ENCODE results near the gene H6PD.

Gene H6PD

DNA sequence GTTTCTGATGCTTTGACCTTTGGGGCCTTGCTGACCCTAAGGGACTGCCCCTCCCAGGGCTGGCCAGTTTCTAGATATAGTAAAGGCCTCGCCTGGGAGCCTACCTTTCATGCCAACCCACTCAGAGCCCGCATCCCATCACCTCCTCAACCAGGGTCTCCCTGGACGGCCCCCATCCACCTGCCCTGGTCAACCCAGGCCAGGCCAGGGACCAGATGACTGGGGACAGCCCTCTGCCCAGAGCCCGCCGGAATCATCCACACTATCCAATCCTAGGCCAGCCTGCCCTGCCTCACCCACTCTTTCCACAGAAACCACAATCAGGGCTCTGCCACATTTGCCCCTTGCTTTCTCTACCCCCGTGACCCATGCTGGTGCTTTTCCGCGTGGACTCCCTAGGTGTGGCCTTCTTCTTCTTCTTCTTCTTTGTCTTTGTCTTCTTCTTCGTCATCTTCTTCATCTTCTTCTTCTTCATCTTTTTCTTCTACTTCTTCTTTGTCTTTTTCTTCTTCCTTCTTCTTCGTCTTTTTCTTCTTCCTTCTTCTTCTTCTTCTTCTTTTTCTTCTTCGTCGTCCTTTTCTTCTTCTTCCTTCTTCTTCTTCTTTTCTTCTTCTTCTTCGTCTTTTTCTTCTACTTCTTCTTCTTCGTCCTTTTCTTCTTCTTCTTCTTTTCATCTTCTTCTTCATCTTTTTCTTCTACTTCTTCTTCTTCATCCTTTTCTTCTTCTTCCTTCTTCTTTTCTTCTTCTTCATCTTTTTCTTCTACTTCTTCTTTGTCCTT is 11.5 kb upstream of the H6PD start:
- Histone ChIP-seq H3K4me2 (ENCODE audit: low read length) (no peak overlapping the region), H4K20me1 (ENCODE audit: insufficient read depth, low read length) (no peaks in the 10 kb centered on the region), H3K27ac (ENCODE audit: low read length) (no peak overlapping the region), H3K9ac (ENCODE audit: low read length) (no peak overlapping the region), H3K4me3 (ENCODE audit: low read length) (no peak overlapping the region), H3K36me3 (replicated peaks; ENCODE audit: low read depth, low read length) (no peaks in the 10 kb centered on the region), H2AFZ (ENCODE audit: low read depth, low read length) (no peak overlapping the region), H3K79me2 (ENCODE audit: low read length) (no peaks in the 10 kb centered on the region), H3K9me3 (ENCODE audit: insufficient read depth, low read length) (no peaks in the 10 kb centered on the region), H3K4me1 (ENCODE audit: low read length) (no peaks in the 10 kb centered on the region), H3K27me3 (ENCODE audit: low read depth, low read length) (no peaks in the 10 kb centered on the region)
- no peak for TF ChIP-seq EZH2phosphoT487 (IDR thresholded peaks at IDR 0.05; ENCODE audit: low read depth)
- TF ChIP-seq, protein P1, sequence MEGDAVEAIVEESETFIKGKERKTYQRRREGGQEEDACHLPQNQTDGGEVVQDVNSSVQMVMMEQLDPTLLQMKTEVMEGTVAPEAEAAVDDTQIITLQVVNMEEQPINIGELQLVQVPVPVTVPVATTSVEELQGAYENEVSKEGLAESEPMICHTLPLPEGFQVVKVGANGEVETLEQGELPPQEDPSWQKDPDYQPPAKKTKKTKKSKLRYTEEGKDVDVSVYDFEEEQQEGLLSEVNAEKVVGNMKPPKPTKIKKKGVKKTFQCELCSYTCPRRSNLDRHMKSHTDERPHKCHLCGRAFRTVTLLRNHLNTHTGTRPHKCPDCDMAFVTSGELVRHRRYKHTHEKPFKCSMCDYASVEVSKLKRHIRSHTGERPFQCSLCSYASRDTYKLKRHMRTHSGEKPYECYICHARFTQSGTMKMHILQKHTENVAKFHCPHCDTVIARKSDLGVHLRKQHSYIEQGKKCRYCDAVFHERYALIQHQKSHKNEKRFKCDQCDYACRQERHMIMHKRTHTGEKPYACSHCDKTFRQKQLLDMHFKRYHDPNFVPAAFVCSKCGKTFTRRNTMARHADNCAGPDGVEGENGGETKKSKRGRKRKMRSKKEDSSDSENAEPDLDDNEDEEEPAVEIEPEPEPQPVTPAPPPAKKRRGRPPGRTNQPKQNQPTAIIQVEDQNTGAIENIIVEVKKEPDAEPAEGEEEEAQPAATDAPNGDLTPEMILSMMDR (IDR thresholded peaks at IDR 0.05; ENCODE audit: low read depth, low read length) = no peak

DNA sequence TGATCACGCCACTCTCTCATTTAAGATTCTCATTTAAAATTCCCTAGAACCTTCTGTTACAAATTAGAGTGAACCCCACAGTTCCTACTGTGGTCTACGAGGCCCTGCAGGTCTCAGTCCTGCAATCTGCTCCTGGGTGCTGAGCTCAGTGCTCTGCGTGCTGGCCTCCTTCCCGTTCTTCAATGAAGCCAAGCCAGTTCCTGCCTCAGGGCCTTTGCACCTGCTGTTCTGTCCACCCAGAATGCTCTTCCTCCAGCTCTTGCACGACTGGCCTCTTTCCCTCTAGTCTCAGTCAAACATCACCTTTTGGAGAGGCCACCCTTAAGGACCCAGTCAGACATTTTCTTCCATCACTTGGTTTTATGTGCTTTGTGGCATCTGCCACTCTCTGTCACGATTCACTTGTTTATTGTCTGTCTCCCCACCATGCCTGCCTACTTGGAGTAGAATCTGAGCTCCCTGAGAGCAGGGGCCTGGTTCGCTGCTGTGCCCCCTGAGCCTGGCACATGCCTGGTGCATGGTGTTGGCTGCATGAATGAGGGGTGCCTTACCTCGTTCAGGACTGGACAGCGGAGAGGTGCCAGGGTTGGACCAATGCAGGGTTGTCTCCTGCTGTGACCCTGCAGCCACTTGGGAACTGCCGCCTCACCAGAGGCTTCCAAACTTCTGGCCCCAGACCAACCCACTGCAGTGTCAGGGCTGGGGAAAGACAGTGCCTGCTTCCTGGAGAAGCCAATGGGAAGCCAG is 9.7 kb upstream of the H6PD start:
- no peak for TF ChIP-seq EZH2phosphoT487 (IDR thresholded peaks at IDR 0.05; ENCODE audit: low read depth)
- TF ChIP-seq, protein P1 (IDR thresholded peaks at IDR 0.05; ENCODE audit: low read depth, low read length) = no peak
- H3K79me2 ChIP-seq (ENCODE audit: low read length) = no peaks in the 10 kb centered on the region
- no peak overlapping the region for H3K27ac ChIP-seq (ENCODE audit: low read length)
- H2AFZ ChIP-seq (ENCODE audit: low read depth, low read length) = no peak overlapping the region
- H3K4me3 ChIP-seq (ENCODE audit: low read length) = no peak overlapping the region
- H3K4me2 ChIP-seq (ENCODE audit: low read length) = no peak overlapping the region
- H3K27me3 ChIP-seq (ENCODE audit: low read depth, low read length) = no peaks in the 10 kb centered on the region
- H4K20me1 ChIP-seq (ENCODE audit: insufficient read depth, low read length) = no peaks in the 10 kb centered on the region
- H3K4me1 ChIP-seq (ENCODE audit: low read length) = no peaks in the 10 kb centered on the region
- no peaks in the 10 kb centered on the region for H3K36me3 ChIP-seq (replicated peaks; ENCODE audit: low read depth, low read length)
- H3K9me3 ChIP-seq (ENCODE audit: insufficient read depth, low read length) = no peaks in the 10 kb centered on the region
- no peak overlapping the region for H3K9ac ChIP-seq (ENCODE audit: low read length)

DNA sequence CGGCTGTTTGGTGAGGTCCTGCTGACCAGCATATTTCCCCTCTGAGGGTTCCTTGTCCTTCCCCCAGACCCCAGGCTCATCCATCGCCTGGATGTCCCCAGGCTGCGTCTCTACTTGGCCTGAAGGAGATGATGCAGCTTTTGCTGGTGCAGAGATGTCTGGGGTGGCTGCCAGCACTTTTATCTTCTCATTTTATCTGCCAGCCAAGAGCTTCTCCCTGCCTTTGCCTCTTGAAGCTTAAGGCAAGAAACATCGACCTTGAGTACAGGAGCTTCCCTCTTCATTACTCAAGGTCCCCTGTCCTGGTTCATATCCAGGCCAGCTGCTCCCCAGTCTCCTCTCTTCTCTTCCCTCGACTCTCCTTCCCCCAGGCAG is 9.2 kb upstream of the H6PD start:
- Histone ChIP-seq H3K79me2 (ENCODE audit: low read length) (no peaks in the 10 kb centered on the region), H2AFZ (ENCODE audit: low read depth, low read length) (no peak overlapping the region), H3K4me2 (ENCODE audit: low read length) (no peak overlapping the region), H3K27ac (ENCODE audit: low read length) (no peak overlapping the region), H4K20me1 (ENCODE audit: insufficient read depth, low read length) (no peaks in the 10 kb centered on the region), H3K9ac (ENCODE audit: low read length) (no peak overlapping the region), H3K4me1 (ENCODE audit: low read length) (no peaks in the 10 kb centered on the region), H3K36me3 (replicated peaks; ENCODE audit: low read depth, low read length) (no peaks in the 10 kb centered on the region), H3K4me3 (ENCODE audit: low read length) (no peak overlapping the region), H3K9me3 (ENCODE audit: insufficient read depth, low read length) (no peaks in the 10 kb centered on the region), H3K27me3 (ENCODE audit: low read depth, low read length) (no peaks in the 10 kb centered on the region)
- TF ChIP-seq, protein P1 (IDR thresholded peaks at IDR 0.05; ENCODE audit: low read depth, low read length) = no peak
- no peak for TF ChIP-seq EZH2phosphoT487 (IDR thresholded peaks at IDR 0.05; ENCODE audit: low read depth)

DNA sequence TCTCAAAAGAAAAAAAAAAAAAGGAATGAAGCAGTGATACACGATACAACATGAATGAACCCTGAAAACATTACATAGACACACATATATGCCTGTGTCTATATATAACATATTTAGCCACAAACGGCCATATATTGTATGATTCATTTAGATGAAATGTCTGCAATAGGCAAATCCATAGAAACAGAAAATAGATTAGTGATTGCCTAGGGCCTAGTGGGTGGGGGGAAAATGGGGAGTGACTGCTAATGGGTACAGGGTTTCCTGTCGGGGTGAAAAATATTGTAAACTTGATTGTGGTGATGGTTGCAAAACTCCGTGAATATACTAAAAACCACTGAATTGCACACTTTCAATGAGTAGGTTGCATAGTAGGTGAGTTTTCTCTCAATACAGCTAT is 6.0 kb upstream of the H6PD start:
- no peak overlapping the region for H3K4me3 ChIP-seq (ENCODE audit: low read length)
- H3K9me3 ChIP-seq (ENCODE audit: insufficient read depth, low read length) = no peaks in the 10 kb centered on the region
- TF ChIP-seq EZH2phosphoT487 (IDR thresholded peaks at IDR 0.05; ENCODE audit: low read depth) = no peak
- TF ChIP-seq, protein P1 (IDR thresholded peaks at IDR 0.05; ENCODE audit: low read depth, low read length) = no peak
- H3K27me3 ChIP-seq (ENCODE audit: low read depth, low read length) = no peaks in the 10 kb centered on the region
- H3K79me2 ChIP-seq (ENCODE audit: low read length) = no peaks in the 10 kb centered on the region
- H3K27ac ChIP-seq (ENCODE audit: low read length) = no peak overlapping the region
- no peak overlapping the region for H3K4me2 ChIP-seq (ENCODE audit: low read length)
- H4K20me1 ChIP-seq (ENCODE audit: insufficient read depth, low read length) = no peaks in the 10 kb centered on the region
- no peak overlapping the region for H3K9ac ChIP-seq (ENCODE audit: low read length)
- peaks cover 5% of the 10 kb centered on the region for H3K4me1 ChIP-seq (ENCODE audit: low read length)
- no peak overlapping the region for H2AFZ ChIP-seq (ENCODE audit: low read depth, low read length)
- H3K36me3 ChIP-seq (replicated peaks; ENCODE audit: low read depth, low read length) = no peaks in the 10 kb centered on the region
